Neural cell (in vitro differentiated cells): Measurements from ENCODE around the gene MCC. TPM values are rescaled to one million over a fixed set of nuclear protein-coding genes. Genes with fewer than 3 reads are reported as not detected.

Experiments
- H2AFZ ChIP-seq: fragments of 200-600, 300-800 bp; sonication (generic), shearing (Covaris generic); 2 replicates; pipeline ENCODE4 v1.6.0; 2014; ENCODE audit warnings: low read depth, mild to moderate bottlenecking, antibody characterized with exemption, low read length, moderate library complexity
- H3F3A ChIP-seq: fragments of 200-600 bp; shearing (Covaris generic); 2 replicates; pipeline ENCODE4 v1.6.1; 2016; ENCODE audit warnings: mild to moderate bottlenecking, moderate library complexity, mixed read lengths, antibody characterized with exemption, low read length; ENCODE audit not compliant: insufficient read depth, poor library complexity, severe bottlenecking
- H3K27ac ChIP-seq: fragments of 200-600, 300-800 bp; sonication (generic), shearing (Covaris generic); 2 replicates; pipeline ENCODE4 v1.5.1; 2014; ENCODE audit warnings: mild to moderate bottlenecking, low read length, moderate library complexity
- H3K27me3 ChIP-seq: fragments of 300-800, 200-600 bp; sonication (generic), shearing (Covaris generic); 2 replicates; pipeline ENCODE4 v1.6.0; 2014; ENCODE audit warnings: mild to moderate bottlenecking, low read depth, low read length, moderate library complexity; ENCODE audit not compliant: insufficient read depth
- H3K36me3 ChIP-seq: fragments of 300-800, 200-600 bp; sonication (generic), shearing (Covaris generic); 2 replicates; pipeline ENCODE4 v1.5.1; 2014; ENCODE audit warnings: mild to moderate bottlenecking, antibody characterized with exemption, low read length, moderate library complexity; ENCODE audit not compliant: insufficient read depth
- H3K4me2 ChIP-seq: fragments of 300-800, 200-600 bp; sonication (generic), shearing (Covaris generic); 2 replicates; pipeline ENCODE4 v1.6.0; 2014; ENCODE audit warnings: mild to moderate bottlenecking, low read length
- H3K4me3 ChIP-seq: fragments of 300-800, 200-600 bp; sonication (generic), shearing (Covaris generic); 2 replicates; pipeline ENCODE4 v1.5.1; 2014; ENCODE audit warnings: mild to moderate bottlenecking, low read length, moderate library complexity
- H3K79me2 ChIP-seq: fragments of 200-600 bp; shearing (Covaris generic); replicated peaks from 2 replicates; pipeline ENCODE4 v1.6.0; 2014; ENCODE audit warnings: mild to moderate bottlenecking, low read length, moderate library complexity; ENCODE audit not compliant: insufficient read depth
- H3K9ac ChIP-seq: fragments of 300-800, 200-600 bp; sonication (generic), shearing (Covaris generic); 2 replicates; pipeline ENCODE4 v1.6.1; 2016; ENCODE audit warnings: mild to moderate bottlenecking, low read length, mixed read lengths
- H3K9me2 ChIP-seq: fragments of 200-600 bp; shearing (Covaris generic); 2 replicates; pipeline ENCODE4 v1.6.1; 2016; ENCODE audit warnings: mild to moderate bottlenecking, low read length, mixed read lengths; ENCODE audit not compliant: insufficient read depth
- H3K9me3 ChIP-seq: fragments of 200-600, 300-800 bp; sonication (generic), shearing (Covaris generic); 2 replicates; pipeline ENCODE4 v1.6.1; 2016; ENCODE audit warnings: mild to moderate bottlenecking, mixed run types, low read length, moderate library complexity, mixed read lengths
- H4K20me1 ChIP-seq: fragments of 200-600 bp; shearing (Covaris generic); 2 replicates; pipeline ENCODE4 v1.6.1; 2016; ENCODE audit warnings: mild to moderate bottlenecking, mixed run types; ENCODE audit not compliant: insufficient read depth
- CTCF ChIP-seq: fragments of 450-650 bp; IDR thresholded peaks from 2 replicates; pipeline ENCODE4 v1.5.1; 2014; ENCODE audit warnings: antibody characterized with exemption, mild to moderate bottlenecking, moderate library complexity; ENCODE audit not compliant: poor library complexity, severe bottlenecking
- EP300 ChIP-seq: fragments of 450-650 bp; conservative IDR thresholded peaks from 2 replicates; pipeline ENCODE4 v1.6.1; 2014; ENCODE audit warnings: antibody characterized with exemption, mild to moderate bottlenecking, moderate library complexity; ENCODE audit not compliant: poor library complexity, severe bottlenecking
- EZH2 ChIP-seq: fragments of 200-600, 300-800 bp; shearing (Covaris generic), sonication (generic); IDR thresholded peaks from 2 replicates; pipeline ENCODE4 v1.6.1; 2014; ENCODE audit warnings: antibody characterized with exemption, low read length, borderline replicate concordance, mild to moderate bottlenecking; ENCODE audit not compliant: insufficient read depth, poor library complexity, severe bottlenecking
- MXI1 ChIP-seq: fragments of 450-650 bp; conservative IDR thresholded peaks from 2 replicates; pipeline ENCODE4 v1.6.1; 2014; ENCODE audit warnings: antibody characterized with exemption, mild to moderate bottlenecking; ENCODE audit not compliant: poor library complexity, severe bottlenecking
- POLR2AphosphoS5 ChIP-seq: IDR thresholded peaks from 2 replicates; pipeline ENCODE4 v1.6.1; 2012
- RAD21 ChIP-seq: fragments of 450-650 bp; conservative IDR thresholded peaks from 2 replicates; pipeline ENCODE4 v1.6.1; 2014; ENCODE audit warnings: antibody characterized with exemption, mild to moderate bottlenecking, moderate library complexity
- REST ChIP-seq: IDR thresholded peaks from 2 replicates; pipeline ENCODE4 v1.6.1; 2012; ENCODE audit warnings: borderline replicate concordance
- SMC3 ChIP-seq: fragments of 450-650 bp; conservative IDR thresholded peaks from 2 replicates; pipeline ENCODE4 v1.6.1; 2014; ENCODE audit warnings: antibody characterized with exemption, mild to moderate bottlenecking, moderate library complexity; ENCODE audit not compliant: poor library complexity
- TAF1 ChIP-seq: IDR thresholded peaks from 2 replicates; pipeline ENCODE4 v1.6.1; 2012; ENCODE audit warnings: low read depth
- polyA plus RNA-seq: library from polyadenylated mRNA; depleted of rRNA; stranded (reverse); fragments of >200 nt; gene quantifications from 2 replicates; pipeline ENCODE4 v1.2.3, GENCODE V29; 2014

MCC gene
- polyA plus RNA-seq, 1 donor from 2014 or later = 2.2 TPM

- no peak overlapping the region for H3K4me2 ChIP-seq
- no peaks in the 10 kb centered on the region for H3K9me2 ChIP-seq
- H3K36me3 ChIP-seq = no peaks in the 10 kb centered on the region
- no peak overlapping the region for H3K27ac ChIP-seq
- H3K9me3 ChIP-seq = no peaks in the 10 kb centered on the region
- no peaks in the 10 kb centered on the region for H3K79me2 ChIP-seq
- no peak overlapping the region for H3K9ac ChIP-seq
- H4K20me1 ChIP-seq = no peaks in the 10 kb centered on the region
- no peaks in the 10 kb centered on the region for H3K27me3 ChIP-seq
- H3F3A ChIP-seq = no peaks in the 10 kb centered on the region
- TF ChIP-seq TAF1 = no peak
- no peak for TF ChIP-seq CTCF
- TF ChIP-seq POLR2AphosphoS5 = no peak
- no peak for TF ChIP-seq EP300
- no peak for TF ChIP-seq SMC3
- no peak for TF ChIP-seq REST
- TF ChIP-seq MXI1 = no peak
- TF ChIP-seq EZH2 = no peak
- TF ChIP-seq RAD21 = no peak
- no peak overlapping the region for H2AFZ ChIP-seq
- no peak overlapping the region for H3K4me3 ChIP-seq
Observed at GRCh38 chr5:113447498-113448050, 40.7 kb downstream of the MCC start.

- TF ChIP-seq REST (no peak), EP300 (no peak), MXI1 (no peak), SMC3 (no peak), EZH2 (no peak), CTCF (no peak), TAF1 (no peak), RAD21 (no peak), POLR2AphosphoS5 (no peak)
- Histone ChIP-seq H3K9me2 (no peaks in the 10 kb centered on the region), H3F3A (no peaks in the 10 kb centered on the region), H3K9ac (no peak overlapping the region), H3K4me3 (no peak overlapping the region), H3K79me2 (no peaks in the 10 kb centered on the region), H3K4me2 (no peak overlapping the region), H2AFZ (no peak overlapping the region), H3K27me3 (no peaks in the 10 kb centered on the region), H4K20me1 (no peaks in the 10 kb centered on the region), H3K9me3 (no peaks in the 10 kb centered on the region), H3K36me3 (no peaks in the 10 kb centered on the region), H3K27ac (no peak overlapping the region)
Observed at GRCh38 chr5:113446358-113446927, 41.8 kb downstream of the MCC start.
